ENCODE measurements around the gene LHFPL3. TPM values are rescaled to one million over a fixed set of nuclear protein-coding genes. Genes with fewer than 3 reads are reported as not detected.
A peak's percentile ranks its signal among the peaks of the same experiment; 100 is the strongest.

LHFPL3 gene
- total and polyA plus RNA-seq, 9 of the 15 experiments (the other 6 are each of a cell fraction or from before 2014, with no cell fraction given) = 0.21 to 0.52 TPM; not detected in 7

DNA sequence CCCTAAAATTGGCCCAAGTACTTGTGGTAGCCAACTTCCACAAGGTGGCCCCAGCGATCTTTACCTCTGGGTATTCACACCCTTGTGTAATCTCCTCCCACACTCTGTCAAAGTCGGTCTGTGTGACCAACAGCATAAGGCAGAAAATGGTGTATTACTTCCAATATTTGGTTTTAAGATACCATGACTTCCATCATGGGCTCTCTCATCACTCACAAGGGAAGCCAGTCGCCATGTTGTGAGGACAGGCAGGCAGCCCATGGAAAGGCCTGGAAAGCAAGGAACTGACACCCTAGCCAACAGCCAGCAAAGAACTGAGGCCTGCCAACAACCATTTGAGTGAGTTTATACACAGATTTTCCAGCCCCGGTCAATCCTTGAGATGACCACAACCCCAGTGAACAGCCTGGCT is 594.6 kb downstream of the LHFPL3 start (continued):
- TF ChIP-seq NFIC (IDR thresholded peaks at IDR 0.05) = peak; percentile 94
- TF ChIP-seq, protein P1, sequence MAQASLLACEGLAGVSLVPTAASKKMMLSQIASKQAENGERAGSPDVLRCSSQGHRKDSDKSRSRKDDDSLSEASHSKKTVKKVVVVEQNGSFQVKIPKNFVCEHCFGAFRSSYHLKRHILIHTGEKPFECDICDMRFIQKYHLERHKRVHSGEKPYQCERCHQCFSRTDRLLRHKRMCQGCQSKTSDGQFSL (CRISPR knock-in tag; IDR thresholded peaks at IDR 0.05) = no peak
- TF ChIP-seq, protein P1 (tag; IDR thresholded peaks at IDR 0.05) = no peak
- TF ChIP-seq SMC3 (conservative IDR thresholded peaks at IDR 0.05; ENCODE audit: insufficient read depth, low read depth, low read length) = peak; percentile 93
- TF ChIP-seq, protein P2, sequence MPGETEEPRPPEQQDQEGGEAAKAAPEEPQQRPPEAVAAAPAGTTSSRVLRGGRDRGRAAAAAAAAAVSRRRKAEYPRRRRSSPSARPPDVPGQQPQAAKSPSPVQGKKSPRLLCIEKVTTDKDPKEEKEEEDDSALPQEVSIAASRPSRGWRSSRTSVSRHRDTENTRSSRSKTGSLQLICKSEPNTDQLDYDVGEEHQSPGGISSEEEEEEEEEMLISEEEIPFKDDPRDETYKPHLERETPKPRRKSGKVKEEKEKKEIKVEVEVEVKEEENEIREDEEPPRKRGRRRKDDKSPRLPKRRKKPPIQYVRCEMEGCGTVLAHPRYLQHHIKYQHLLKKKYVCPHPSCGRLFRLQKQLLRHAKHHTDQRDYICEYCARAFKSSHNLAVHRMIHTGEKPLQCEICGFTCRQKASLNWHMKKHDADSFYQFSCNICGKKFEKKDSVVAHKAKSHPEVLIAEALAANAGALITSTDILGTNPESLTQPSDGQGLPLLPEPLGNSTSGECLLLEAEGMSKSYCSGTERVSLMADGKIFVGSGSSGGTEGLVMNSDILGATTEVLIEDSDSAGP (CRISPR knock-in tag; IDR thresholded peaks at IDR 0.05) = no peak
- TF ChIP-seq IRF2 (CRISPR knock-in tag; IDR thresholded peaks at IDR 0.05) = no peak
- TF ChIP-seq, protein P3, sequence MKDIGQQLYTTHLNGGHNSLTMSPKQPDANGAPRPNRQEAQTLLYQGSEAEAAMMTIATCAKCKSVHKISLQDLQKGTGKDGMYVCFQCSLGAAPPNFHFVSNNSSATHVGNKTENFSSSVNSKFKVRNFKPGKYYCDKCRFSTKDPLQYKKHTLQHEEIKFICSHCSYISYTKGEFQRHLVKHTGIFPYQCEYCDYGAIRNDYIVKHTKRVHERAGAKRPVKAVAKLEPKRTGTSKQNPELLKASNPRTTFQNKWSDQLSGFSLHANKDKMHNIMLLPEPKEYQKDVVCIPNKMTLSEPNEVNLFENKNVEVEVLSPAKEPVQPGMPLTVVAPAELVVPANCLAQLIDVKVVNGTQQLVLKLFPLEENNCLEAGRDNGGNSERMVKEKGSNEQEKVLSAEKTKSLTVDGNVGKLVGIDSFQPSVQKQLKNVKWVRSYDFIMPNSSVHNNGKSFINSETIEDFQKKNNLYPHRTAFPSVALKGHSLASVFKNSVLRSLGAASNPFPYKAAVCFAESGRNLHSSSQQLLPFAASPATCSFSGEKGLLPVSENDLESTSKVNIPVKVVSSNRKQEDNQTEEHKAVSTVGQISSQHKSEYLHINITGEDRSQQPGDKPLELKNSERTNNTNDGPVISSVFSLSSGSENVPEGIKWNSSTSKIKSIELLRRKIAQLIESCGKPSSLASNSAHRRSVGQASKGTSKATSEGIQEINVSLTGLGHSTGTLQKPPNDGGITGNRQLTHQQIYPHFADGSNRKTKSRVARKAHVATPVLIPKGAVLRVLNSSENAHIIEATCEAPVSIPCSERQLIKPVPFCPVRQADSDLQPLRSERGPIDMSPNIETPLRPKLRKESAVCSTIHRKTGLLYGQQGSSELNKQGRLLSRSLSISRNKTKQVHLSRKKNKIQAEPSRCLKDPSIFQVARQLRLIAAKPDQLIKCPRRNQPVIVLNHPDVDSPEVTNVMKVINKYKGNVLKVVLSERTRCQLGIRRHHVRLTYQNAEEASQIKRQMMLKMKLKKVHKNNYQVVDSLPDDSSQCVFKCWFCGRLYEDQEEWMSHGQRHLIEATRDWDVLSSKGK (CRISPR knock-in tag; IDR thresholded peaks at IDR 0.05) = no peak
- no peak for TF ChIP-seq EP400 (IDR thresholded peaks at IDR 0.05)
- TF ChIP-seq, protein P4, sequence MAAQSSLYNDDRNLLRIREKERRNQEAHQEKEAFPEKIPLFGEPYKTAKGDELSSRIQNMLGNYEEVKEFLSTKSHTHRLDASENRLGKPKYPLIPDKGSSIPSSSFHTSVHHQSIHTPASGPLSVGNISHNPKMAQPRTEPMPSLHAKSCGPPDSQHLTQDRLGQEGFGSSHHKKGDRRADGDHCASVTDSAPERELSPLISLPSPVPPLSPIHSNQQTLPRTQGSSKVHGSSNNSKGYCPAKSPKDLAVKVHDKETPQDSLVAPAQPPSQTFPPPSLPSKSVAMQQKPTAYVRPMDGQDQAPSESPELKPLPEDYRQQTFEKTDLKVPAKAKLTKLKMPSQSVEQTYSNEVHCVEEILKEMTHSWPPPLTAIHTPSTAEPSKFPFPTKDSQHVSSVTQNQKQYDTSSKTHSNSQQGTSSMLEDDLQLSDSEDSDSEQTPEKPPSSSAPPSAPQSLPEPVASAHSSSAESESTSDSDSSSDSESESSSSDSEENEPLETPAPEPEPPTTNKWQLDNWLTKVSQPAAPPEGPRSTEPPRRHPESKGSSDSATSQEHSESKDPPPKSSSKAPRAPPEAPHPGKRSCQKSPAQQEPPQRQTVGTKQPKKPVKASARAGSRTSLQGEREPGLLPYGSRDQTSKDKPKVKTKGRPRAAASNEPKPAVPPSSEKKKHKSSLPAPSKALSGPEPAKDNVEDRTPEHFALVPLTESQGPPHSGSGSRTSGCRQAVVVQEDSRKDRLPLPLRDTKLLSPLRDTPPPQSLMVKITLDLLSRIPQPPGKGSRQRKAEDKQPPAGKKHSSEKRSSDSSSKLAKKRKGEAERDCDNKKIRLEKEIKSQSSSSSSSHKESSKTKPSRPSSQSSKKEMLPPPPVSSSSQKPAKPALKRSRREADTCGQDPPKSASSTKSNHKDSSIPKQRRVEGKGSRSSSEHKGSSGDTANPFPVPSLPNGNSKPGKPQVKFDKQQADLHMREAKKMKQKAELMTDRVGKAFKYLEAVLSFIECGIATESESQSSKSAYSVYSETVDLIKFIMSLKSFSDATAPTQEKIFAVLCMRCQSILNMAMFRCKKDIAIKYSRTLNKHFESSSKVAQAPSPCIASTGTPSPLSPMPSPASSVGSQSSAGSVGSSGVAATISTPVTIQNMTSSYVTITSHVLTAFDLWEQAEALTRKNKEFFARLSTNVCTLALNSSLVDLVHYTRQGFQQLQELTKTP (IDR thresholded peaks at IDR 0.05; ENCODE audit: low read depth in 1 of 2, partially characterized antibody in 2 of 2) = peak in 1 of 2 experiments; percentile 24
- TF ChIP-seq ZNF778 (CRISPR knock-in tag; IDR thresholded peaks at IDR 0.05) = no peak
- TF ChIP-seq, protein P5, sequence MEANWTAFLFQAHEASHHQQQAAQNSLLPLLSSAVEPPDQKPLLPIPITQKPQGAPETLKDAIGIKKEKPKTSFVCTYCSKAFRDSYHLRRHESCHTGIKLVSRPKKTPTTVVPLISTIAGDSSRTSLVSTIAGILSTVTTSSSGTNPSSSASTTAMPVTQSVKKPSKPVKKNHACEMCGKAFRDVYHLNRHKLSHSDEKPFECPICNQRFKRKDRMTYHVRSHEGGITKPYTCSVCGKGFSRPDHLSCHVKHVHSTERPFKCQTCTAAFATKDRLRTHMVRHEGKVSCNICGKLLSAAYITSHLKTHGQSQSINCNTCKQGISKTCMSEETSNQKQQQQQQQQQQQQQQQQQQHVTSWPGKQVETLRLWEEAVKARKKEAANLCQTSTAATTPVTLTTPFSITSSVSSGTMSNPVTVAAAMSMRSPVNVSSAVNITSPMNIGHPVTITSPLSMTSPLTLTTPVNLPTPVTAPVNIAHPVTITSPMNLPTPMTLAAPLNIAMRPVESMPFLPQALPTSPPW (CRISPR knock-in tag; IDR thresholded peaks at IDR 0.05) = no peak
- TF ChIP-seq TFAM (CRISPR knock-in tag; conservative IDR thresholded peaks at IDR 0.05) = no peak
- TF ChIP-seq PRPF4 (IDR thresholded peaks at IDR 0.05; ENCODE audit: insufficient read depth, low read depth, low read length, poor library complexity, severe bottlenecking) = no peak

Data from K562 (cell line).